Measurements from ENCODE around the gene DUSP16. TPM values are rescaled to one million over a fixed set of nuclear protein-coding genes. Genes with fewer than 3 reads are reported as not detected.

Gene DUSP16, protein sequence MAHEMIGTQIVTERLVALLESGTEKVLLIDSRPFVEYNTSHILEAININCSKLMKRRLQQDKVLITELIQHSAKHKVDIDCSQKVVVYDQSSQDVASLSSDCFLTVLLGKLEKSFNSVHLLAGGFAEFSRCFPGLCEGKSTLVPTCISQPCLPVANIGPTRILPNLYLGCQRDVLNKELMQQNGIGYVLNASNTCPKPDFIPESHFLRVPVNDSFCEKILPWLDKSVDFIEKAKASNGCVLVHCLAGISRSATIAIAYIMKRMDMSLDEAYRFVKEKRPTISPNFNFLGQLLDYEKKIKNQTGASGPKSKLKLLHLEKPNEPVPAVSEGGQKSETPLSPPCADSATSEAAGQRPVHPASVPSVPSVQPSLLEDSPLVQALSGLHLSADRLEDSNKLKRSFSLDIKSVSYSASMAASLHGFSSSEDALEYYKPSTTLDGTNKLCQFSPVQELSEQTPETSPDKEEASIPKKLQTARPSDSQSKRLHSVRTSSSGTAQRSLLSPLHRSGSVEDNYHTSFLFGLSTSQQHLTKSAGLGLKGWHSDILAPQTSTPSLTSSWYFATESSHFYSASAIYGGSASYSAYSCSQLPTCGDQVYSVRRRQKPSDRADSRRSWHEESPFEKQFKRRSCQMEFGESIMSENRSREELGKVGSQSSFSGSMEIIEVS
- total RNA-seq (10 to 100 TPM; 17.7 to 23.2 TPM), polyA plus RNA-seq (ENCODE audit: insufficient read length in 2 of 2) (10 to 100 TPM; 18.3 to 22.7 TPM)
- long read RNA-seq, donor 1, full-length matches to known transcripts = 2 of 7 reads
- long read RNA-seq, donor 1, partial matches to known transcripts = 5 of 7 reads
- long read RNA-seq, donor 1, other reads (novel, unspliced or antisense) = 0 of 7 reads
- long read RNA-seq, donor 2, full-length matches to known transcripts = 2 of 7 reads
- long read RNA-seq, donor 2, partial matches to known transcripts = 5 of 7 reads
- long read RNA-seq, donor 2, other reads (novel, unspliced or antisense) = 0 of 7 reads
- long read RNA-seq, donor 3, full-length matches to known transcripts = 1 of 1 reads
- long read RNA-seq, donor 3, partial matches to known transcripts = 0 of 1 reads
- long read RNA-seq, donor 3, other reads (novel, unspliced or antisense) = 0 of 1 reads
- long read RNA-seq, donor 4, partial matches to known transcripts = 7 of 7 reads
- long read RNA-seq, donor 4, other reads (novel, unspliced or antisense) = 0 of 7 reads

DNA sequence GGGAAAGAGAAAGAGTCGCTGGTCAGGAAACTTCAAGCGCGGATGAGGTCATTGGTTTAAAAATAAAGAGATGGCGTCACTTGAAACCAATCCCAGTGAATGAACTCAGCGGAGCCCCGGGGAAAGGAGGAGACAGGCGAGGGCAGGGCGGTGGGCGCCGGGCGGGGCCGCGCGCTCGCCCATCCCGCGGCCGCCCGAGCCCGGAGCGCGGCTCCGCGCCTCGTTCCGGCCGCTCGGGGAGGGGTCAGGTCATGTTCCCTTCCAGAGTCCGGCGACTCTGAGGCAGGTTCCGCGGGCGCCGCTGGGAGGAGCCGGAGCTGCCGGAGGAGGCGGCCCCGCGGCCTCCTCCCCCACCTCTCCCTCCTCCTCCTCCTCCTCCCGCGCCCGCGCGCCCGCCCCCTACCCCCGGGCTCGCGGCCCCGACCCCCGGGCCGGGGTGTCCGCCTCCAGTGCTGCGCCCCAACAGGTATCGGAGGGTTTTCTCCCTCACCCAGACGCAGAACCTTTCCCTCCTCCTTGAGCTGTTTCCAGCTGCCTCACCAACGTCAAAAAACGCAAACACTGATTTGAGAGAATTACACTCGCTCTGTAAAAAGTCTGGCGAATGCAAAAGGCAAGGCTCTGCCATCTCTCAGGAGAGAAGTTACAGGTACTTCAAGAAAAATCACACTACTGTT is at the start of gene DUSP16:
Gene DUSP16, minus strand, starts transcription at position 279 of the 677 bp plus-strand sequence. CDS start 41,765 bp downstream, outside the sequence.
- DNase-seq (ENCODE audit: low read depth in 4 of 6, low spot score in 6 of 6) = peak in 5 of 6 donors; percentile 70 to 96 (median 85)
- Histone ChIP-seq H3K4me1 (ENCODE audit: control insufficient read depth, insufficient read depth, low read length) (peaks cover 3% of the 10 kb centered on the region), H3K9me3 (ENCODE audit: control insufficient read depth, insufficient read depth, low read length) (no peaks in the 10 kb centered on the region), H3K27ac (ENCODE audit: low read depth, low read length) (peak within 1 kb of the TSS; percentile 95), H3K4me3 (ENCODE audit: low read depth, low read length) (peak within 1 kb of the TSS; percentile 82), H3K36me3 (ENCODE audit: control insufficient read depth, insufficient read depth, low read length) (no peaks in the 10 kb centered on the region), H3K27me3 (ENCODE audit: control insufficient read depth, insufficient read depth, low read length) (no peaks in the 10 kb centered on the region)
- WGBS (ENCODE audit: insufficient coverage) = 0% methylated on average over 44 of the region's 59 CpGs

- Histone ChIP-seq H3K9me3 (ENCODE audit: control insufficient read depth, insufficient read depth, low read length) (no peaks in the 10 kb centered on the region), H3K27me3 (ENCODE audit: control insufficient read depth, insufficient read depth, low read length) (no peaks in the 10 kb centered on the region), H3K27ac (ENCODE audit: low read depth, low read length) (peak overlapping the region; percentile 98), H3K4me1 (ENCODE audit: control insufficient read depth, insufficient read depth, low read length) (peaks cover 20% of the 10 kb centered on the region), H3K4me3 (ENCODE audit: low read depth, low read length) (peak overlapping the region; percentile 89), H3K36me3 (ENCODE audit: control insufficient read depth, insufficient read depth, low read length) (no peaks in the 10 kb centered on the region)
- 0% methylated on average over 6 of the region's 7 CpGs for WGBS (ENCODE audit: insufficient coverage)
- DNase-seq (ENCODE audit: low read depth in 4 of 6, low spot score in 6 of 6) = peak in 3 of 6 donors; percentile 41 to 70 (median 67)
These were observed 49.7 kb upstream of the DUSP16 start for GRCh38 chr12:12612358-12612757.

GRCh38 chr12:12611512-12612306 is 49.0 kb upstream of the DUSP16 start, which contains the start of gene CREBL2:
Gene CREBL2, plus strand, starts transcription at chr12:12611876. Its CDS starts 297 bp downstream, at chr12:12612173.
- H3K4me1 ChIP-seq (ENCODE audit: control insufficient read depth, insufficient read depth, low read length) = peaks cover 20% of the 10 kb centered on the region
- H3K9me3 ChIP-seq (ENCODE audit: control insufficient read depth, insufficient read depth, low read length) = no peaks in the 10 kb centered on the region
- no peaks in the 10 kb centered on the region for H3K27me3 ChIP-seq (ENCODE audit: control insufficient read depth, insufficient read depth, low read length)
- peak within 1 kb of the TSS; percentile 89 for H3K4me3 ChIP-seq (ENCODE audit: low read depth, low read length)
- DNase-seq (ENCODE audit: low read depth in 4 of 6, low spot score in 6 of 6) = peak; percentile 92 to 99 (median 95)
- under 1% methylated on average over 46 of the region's 51 CpGs for WGBS (ENCODE audit: insufficient coverage)
- H3K36me3 ChIP-seq (ENCODE audit: control insufficient read depth, insufficient read depth, low read length) = no peaks in the 10 kb centered on the region
- H3K27ac ChIP-seq (ENCODE audit: low read depth, low read length) = peak within 1 kb of the TSS; percentile 98

GRCh38 chr12:12610711-12611110 is 48.0 kb upstream of the DUSP16 start:
- Histone ChIP-seq H3K4me3 (ENCODE audit: low read depth, low read length) (no peak overlapping the region), H3K36me3 (ENCODE audit: control insufficient read depth, insufficient read depth, low read length) (no peaks in the 10 kb centered on the region), H3K27me3 (ENCODE audit: control insufficient read depth, insufficient read depth, low read length) (no peaks in the 10 kb centered on the region), H3K4me1 (ENCODE audit: control insufficient read depth, insufficient read depth, low read length) (peaks cover 20% of the 10 kb centered on the region), H3K27ac (ENCODE audit: low read depth, low read length) (peak overlapping the region; percentile 98), H3K9me3 (ENCODE audit: control insufficient read depth, insufficient read depth, low read length) (no peaks in the 10 kb centered on the region)
- WGBS (ENCODE audit: insufficient coverage) = 100% methylated on average over 2 of the region's 4 CpGs
- DNase-seq (ENCODE audit: low read depth in 4 of 6, low spot score in 6 of 6) = no peak

DNA sequence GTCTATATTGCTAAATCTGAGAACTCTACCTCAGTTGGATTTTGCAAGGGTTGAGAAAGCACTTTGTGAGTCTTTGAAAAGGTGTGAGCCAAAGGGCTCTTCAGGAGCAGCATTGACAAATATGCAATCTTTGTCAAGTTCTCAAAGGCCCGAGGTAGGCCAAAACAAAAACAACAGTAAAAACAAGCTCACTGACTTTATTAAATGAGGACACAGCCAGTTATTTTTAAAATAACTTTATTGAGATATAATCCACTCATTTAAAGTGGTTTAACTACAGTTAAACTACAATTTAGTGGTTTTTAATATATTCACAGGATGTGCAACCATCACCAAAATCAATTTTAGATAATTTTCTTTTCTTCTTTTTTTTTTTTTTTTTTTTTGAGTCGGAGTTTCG is 47.0 kb upstream of the DUSP16 start:
- no peaks in the 10 kb centered on the region for H3K9me3 ChIP-seq (ENCODE audit: control insufficient read depth, insufficient read depth, low read length)
- no CpG with 5 or more reads among the region's 3 CpGs for WGBS (ENCODE audit: insufficient coverage)
- no peak for DNase-seq (ENCODE audit: low read depth in 4 of 6, low spot score in 6 of 6)
- H3K27ac ChIP-seq (ENCODE audit: low read depth, low read length) = no peak overlapping the region
- peaks cover 18% of the 10 kb centered on the region for H3K4me1 ChIP-seq (ENCODE audit: control insufficient read depth, insufficient read depth, low read length)
- no peaks in the 10 kb centered on the region for H3K36me3 ChIP-seq (ENCODE audit: control insufficient read depth, insufficient read depth, low read length)
- no peak overlapping the region for H3K4me3 ChIP-seq (ENCODE audit: low read depth, low read length)
- no peaks in the 10 kb centered on the region for H3K27me3 ChIP-seq (ENCODE audit: control insufficient read depth, insufficient read depth, low read length)

- Histone ChIP-seq H3K36me3 (ENCODE audit: control insufficient read depth, insufficient read depth, low read length) (no peaks in the 10 kb centered on the region), H3K9me3 (ENCODE audit: control insufficient read depth, insufficient read depth, low read length) (no peaks in the 10 kb centered on the region), H3K4me3 (ENCODE audit: low read depth, low read length) (no peak overlapping the region), H3K4me1 (ENCODE audit: control insufficient read depth, insufficient read depth, low read length) (peaks cover 18% of the 10 kb centered on the region), H3K27me3 (ENCODE audit: control insufficient read depth, insufficient read depth, low read length) (no peaks in the 10 kb centered on the region), H3K27ac (ENCODE audit: low read depth, low read length) (no peak overlapping the region)
- DNase-seq (ENCODE audit: low read depth in 4 of 6, low spot score in 6 of 6) = no peak
- WGBS (ENCODE audit: insufficient coverage) = no CpG with 5 or more reads among the region's 1 CpG
These were observed 45.9 kb upstream of the DUSP16 start for GRCh38 chr12:12608557-12608957.

GRCh38 chr12:12606781-12607589 is 44.3 kb upstream of the DUSP16 start:
- Histone ChIP-seq H3K27me3 (ENCODE audit: control insufficient read depth, insufficient read depth, low read length) (no peaks in the 10 kb centered on the region), H3K4me1 (ENCODE audit: control insufficient read depth, insufficient read depth, low read length) (peaks cover 7% of the 10 kb centered on the region), H3K36me3 (ENCODE audit: control insufficient read depth, insufficient read depth, low read length) (no peaks in the 10 kb centered on the region), H3K4me3 (ENCODE audit: low read depth, low read length) (no peak overlapping the region), H3K9me3 (ENCODE audit: control insufficient read depth, insufficient read depth, low read length) (no peaks in the 10 kb centered on the region), H3K27ac (ENCODE audit: low read depth, low read length) (no peak overlapping the region)
- WGBS (ENCODE audit: insufficient coverage) = 86% methylated on average over 1 of the region's 7 CpGs
- DNase-seq (ENCODE audit: low read depth in 4 of 6, low spot score in 6 of 6) = no peak

- no peaks in the 10 kb centered on the region for H3K4me1 ChIP-seq (ENCODE audit: control insufficient read depth, insufficient read depth, low read length)
- H3K9me3 ChIP-seq (ENCODE audit: control insufficient read depth, insufficient read depth, low read length) = no peaks in the 10 kb centered on the region
- DNase-seq (ENCODE audit: low read depth in 4 of 6, low spot score in 6 of 6) = no peak
- no peak overlapping the region for H3K4me3 ChIP-seq (ENCODE audit: low read depth, low read length)
- no peaks in the 10 kb centered on the region for H3K27me3 ChIP-seq (ENCODE audit: control insufficient read depth, insufficient read depth, low read length)
- H3K27ac ChIP-seq (ENCODE audit: low read depth, low read length) = no peak overlapping the region
- H3K36me3 ChIP-seq (ENCODE audit: control insufficient read depth, insufficient read depth, low read length) = no peaks in the 10 kb centered on the region
- 90% methylated on average over 5 of the region's 5 CpGs for WGBS (ENCODE audit: insufficient coverage)
These were observed 42.1 kb upstream of the DUSP16 start for GRCh38 chr12:12604740-12605139.
